Measurements from ENCODE around the gene ZNF524.

ZNF524 gene

GRCh38 chr19:55603581-55604292, 3.6 kb downstream of the ZNF524 start:
- TF ChIP-seq POLR2AphosphoS5 (IDR thresholded peaks at IDR 0.05; ENCODE audit: low read depth, low read length) (no peak), SIN3A (IDR thresholded peaks at IDR 0.05; ENCODE audit: borderline replicate concordance, insufficient read depth, low read length) (no peak), TAF1 (IDR thresholded peaks at IDR 0.05; ENCODE audit: borderline replicate concordance, insufficient read depth, low read length) (no peak)
- TF ChIP-seq, protein P1, sequence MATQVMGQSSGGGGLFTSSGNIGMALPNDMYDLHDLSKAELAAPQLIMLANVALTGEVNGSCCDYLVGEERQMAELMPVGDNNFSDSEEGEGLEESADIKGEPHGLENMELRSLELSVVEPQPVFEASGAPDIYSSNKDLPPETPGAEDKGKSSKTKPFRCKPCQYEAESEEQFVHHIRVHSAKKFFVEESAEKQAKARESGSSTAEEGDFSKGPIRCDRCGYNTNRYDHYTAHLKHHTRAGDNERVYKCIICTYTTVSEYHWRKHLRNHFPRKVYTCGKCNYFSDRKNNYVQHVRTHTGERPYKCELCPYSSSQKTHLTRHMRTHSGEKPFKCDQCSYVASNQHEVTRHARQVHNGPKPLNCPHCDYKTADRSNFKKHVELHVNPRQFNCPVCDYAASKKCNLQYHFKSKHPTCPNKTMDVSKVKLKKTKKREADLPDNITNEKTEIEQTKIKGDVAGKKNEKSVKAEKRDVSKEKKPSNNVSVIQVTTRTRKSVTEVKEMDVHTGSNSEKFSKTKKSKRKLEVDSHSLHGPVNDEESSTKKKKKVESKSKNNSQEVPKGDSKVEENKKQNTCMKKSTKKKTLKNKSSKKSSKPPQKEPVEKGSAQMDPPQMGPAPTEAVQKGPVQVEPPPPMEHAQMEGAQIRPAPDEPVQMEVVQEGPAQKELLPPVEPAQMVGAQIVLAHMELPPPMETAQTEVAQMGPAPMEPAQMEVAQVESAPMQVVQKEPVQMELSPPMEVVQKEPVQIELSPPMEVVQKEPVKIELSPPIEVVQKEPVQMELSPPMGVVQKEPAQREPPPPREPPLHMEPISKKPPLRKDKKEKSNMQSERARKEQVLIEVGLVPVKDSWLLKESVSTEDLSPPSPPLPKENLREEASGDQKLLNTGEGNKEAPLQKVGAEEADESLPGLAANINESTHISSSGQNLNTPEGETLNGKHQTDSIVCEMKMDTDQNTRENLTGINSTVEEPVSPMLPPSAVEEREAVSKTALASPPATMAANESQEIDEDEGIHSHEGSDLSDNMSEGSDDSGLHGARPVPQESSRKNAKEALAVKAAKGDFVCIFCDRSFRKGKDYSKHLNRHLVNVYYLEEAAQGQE (IDR thresholded peaks at IDR 0.05; ENCODE audit: insufficient read depth in 1 of 2, low read depth in 2 of 2, low read length in 2 of 2) = no peak

DNA sequence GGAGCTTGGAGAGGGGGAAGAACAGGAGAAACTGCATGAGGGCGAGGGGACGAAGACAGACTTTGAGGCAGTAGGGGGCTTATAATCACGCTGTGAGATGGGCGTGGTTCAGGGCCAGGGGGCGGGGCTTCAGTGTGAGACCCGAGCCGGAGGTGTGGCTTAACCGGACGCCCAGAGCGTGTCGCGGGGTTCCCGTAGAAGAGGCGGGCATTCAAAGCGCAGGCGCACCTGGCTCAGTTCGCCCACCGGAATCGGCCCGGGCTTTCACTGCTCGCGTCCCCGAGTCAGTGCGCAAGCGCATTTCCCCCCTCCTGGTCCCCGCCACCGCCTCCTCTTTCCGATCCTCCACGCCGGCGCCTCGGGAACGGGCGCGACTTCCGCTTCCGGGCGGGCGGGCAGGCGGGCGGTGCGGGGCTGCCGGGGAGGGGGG, 5.1 kb downstream of the ZNF524 start:
- TF ChIP-seq TAF1 (IDR thresholded peaks at IDR 0.05; ENCODE audit: borderline replicate concordance, insufficient read depth, low read length) = no peak
- TF ChIP-seq, protein P1 (IDR thresholded peaks at IDR 0.05; ENCODE audit: insufficient read depth in 1 of 2, low read depth in 2 of 2, low read length in 2 of 2) = no peak
- TF ChIP-seq POLR2AphosphoS5 (IDR thresholded peaks at IDR 0.05; ENCODE audit: low read depth, low read length) = no peak
- TF ChIP-seq SIN3A (IDR thresholded peaks at IDR 0.05; ENCODE audit: borderline replicate concordance, insufficient read depth, low read length) = no peak
- peak; percentile 6 for TF ChIP-seq FOXP2 (optimal IDR thresholded peaks at IDR 0.05; ENCODE audit: borderline replicate concordance, extremely low read depth, extremely low read length, insufficient read depth)

GRCh38 chr19:55605637-55606470, 5.8 kb downstream of the ZNF524 start, which contains the start of gene ZNF865:
Gene ZNF865, plus strand, starts transcription at chr19:55605647. Its CDS starts 7,972 bp downstream, at chr19:55613619.
- TF ChIP-seq TAF1 (IDR thresholded peaks at IDR 0.05; ENCODE audit: borderline replicate concordance, insufficient read depth, low read length) = no peak
- no peak for TF ChIP-seq FOXP2 (optimal IDR thresholded peaks at IDR 0.05; ENCODE audit: borderline replicate concordance, extremely low read depth, extremely low read length, insufficient read depth)
- TF ChIP-seq POLR2AphosphoS5 (IDR thresholded peaks at IDR 0.05; ENCODE audit: low read depth, low read length) = no peak; the same call in 1 of the 2 replicates
- no peak for TF ChIP-seq SIN3A (IDR thresholded peaks at IDR 0.05; ENCODE audit: borderline replicate concordance, insufficient read depth, low read length)
- TF ChIP-seq, protein P1 (IDR thresholded peaks at IDR 0.05; ENCODE audit: insufficient read depth in 1 of 2, low read depth in 2 of 2, low read length in 2 of 2) = no peak

DNA sequence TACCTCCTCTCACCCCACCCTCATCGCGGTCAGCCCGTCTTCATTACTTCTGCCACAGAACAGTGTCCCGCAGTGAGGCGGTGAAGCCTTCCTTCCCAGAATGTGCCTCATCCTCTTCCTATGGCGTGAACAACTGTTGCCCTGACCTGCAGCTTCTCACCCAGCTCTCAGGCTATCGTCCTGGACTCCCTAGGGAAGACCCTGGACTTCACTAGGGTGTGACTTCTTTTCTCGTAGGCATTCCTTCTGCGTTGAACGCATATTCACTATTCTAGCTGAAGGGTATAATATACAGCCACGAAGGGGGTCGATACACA, 6.3 kb downstream of the ZNF524 start:
- TF ChIP-seq SIN3A (IDR thresholded peaks at IDR 0.05; ENCODE audit: borderline replicate concordance, insufficient read depth, low read length) (no peak), POLR2AphosphoS5 (IDR thresholded peaks at IDR 0.05; ENCODE audit: low read depth, low read length) (no peak), TAF1 (IDR thresholded peaks at IDR 0.05; ENCODE audit: borderline replicate concordance, insufficient read depth, low read length) (no peak), FOXP2 (optimal IDR thresholded peaks at IDR 0.05; ENCODE audit: borderline replicate concordance, extremely low read depth, extremely low read length, insufficient read depth) (no peak)
- TF ChIP-seq, protein P1 (IDR thresholded peaks at IDR 0.05; ENCODE audit: insufficient read depth in 1 of 2, low read depth in 2 of 2, low read length in 2 of 2) = no peak
